ENCODE data around the gene RBM48.

The RBM48 gene

DNA sequence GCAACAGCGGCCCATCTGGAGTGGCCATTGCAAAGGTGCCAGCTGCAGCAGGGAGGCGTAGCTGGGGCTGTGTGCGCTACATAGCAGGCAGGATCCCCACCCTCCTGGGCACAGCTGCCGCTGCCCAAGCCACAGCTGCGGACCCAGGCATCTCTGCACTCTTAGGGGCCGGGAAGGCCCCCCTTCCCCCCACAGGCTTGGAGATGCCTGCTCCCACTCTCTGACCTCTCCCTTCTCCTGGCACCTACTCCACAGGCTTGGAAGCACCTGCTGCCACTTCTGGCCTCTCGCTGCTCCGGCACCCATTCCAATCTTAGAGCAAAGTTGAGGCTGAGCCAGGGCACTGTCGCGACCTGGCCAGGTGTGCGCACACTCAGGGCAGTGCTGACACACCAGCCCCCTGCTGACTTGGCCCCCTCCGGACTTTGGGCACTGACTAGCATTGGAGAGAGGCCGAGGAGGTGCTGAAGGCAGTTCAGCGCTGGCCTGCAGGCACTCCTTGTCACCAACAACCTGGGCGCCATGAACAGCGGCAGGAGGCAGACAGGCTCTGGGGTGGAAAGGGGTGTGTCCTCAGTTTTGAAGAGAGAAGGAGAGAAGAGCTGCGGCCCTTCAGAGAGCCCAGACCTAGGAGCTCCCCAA, 18.4 kb downstream of the RBM48 start:
- DNase-seq: no peak

- DNase-seq: no peak
Measured at GRCh38 chr7:92547579-92547978, 19.0 kb downstream of the RBM48 start.

DNA sequence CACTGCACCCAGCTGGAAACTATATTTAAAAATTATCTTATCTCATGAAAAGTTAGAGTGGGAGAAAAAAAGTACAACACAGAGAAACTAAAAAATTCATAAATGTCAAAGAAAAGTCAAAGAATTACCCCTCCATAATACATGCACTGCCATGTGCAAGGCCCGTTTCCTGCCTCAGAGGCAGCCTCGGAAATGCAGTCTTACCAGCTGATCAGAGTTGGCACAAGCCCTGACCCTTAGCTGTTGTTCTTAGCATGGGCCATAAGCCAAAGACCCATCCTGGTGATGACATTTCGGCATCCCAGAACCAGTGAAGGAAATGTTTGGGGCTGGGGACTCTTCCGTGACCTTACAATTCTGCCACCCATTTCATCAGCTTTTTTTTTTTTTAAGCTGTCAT, 21.6 kb downstream of the RBM48 start:
- DNase-seq: no peak

GRCh38 chr7:92557249-92557648, 28.7 kb downstream of the RBM48 start:
- DNase-seq: no peak

DNA sequence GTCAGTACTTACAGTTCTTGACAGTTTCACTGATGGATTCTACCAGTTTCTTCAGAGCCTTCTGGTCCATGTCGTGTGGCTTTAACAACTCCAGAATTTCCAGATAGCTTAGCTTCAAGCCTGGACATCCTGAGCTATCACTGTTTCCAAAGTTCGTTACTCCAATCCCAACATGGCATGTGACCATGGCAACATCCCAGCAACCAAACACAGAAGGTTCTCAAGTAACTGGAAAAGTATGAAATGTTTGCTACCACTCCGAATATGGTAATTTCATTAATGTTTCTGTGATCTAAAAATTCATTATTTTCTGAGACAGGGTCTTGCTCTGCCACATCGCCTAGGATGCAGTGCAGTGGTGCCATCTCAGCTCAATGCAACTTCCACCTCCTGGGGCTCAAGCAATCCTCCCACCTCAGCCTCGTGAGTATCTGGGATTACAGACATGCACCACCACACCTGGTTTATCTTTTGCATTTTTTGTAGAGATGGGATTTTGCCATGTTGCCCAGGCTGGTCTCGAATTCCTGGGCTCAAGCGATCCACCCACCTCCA, 29.3 kb downstream of the RBM48 start:
- DNase-seq: no peak

DNA sequence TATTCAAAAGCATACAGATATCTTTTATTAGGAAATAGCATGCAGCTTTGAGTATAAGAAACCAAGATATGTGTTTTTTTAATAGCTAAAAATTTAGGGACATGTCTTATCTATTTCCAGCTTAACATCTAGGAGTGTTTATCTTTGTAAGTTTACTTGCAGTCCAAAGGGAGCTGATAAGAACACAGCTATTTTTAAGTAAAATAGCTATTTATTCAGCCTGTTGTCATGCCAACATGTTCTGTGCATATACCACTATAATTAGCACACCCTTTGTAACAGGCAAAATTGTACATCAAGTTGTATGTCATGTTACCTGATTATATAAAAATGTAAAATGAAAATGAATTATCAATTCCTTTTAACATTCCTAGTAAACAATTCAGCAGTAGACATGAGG, 32.0 kb downstream of the RBM48 start:
- no peak for DNase-seq

- no peak for DNase-seq
Measured at GRCh38 chr7:92563345-92563744, 34.8 kb downstream of the RBM48 start.

DNA sequence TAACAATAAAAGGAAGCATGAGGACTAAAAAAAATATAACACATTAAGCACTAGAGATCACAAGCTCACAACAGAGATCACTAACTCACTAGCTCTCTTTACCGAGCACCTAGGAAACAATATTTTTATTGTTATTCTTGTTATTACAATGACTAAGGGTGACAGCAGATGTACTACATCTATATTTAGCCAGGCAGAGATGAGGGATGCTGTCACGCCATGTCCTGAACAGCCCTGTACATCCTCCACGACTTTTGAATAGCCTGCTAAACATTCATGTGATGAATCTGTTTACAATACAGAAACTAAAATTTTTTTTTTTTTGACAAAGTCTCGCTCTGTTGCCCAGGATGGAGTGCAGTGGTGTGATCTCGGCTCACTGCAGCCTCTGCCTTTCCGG, 38.9 kb downstream of the RBM48 start:
- DNase-seq: no peak

DNA sequence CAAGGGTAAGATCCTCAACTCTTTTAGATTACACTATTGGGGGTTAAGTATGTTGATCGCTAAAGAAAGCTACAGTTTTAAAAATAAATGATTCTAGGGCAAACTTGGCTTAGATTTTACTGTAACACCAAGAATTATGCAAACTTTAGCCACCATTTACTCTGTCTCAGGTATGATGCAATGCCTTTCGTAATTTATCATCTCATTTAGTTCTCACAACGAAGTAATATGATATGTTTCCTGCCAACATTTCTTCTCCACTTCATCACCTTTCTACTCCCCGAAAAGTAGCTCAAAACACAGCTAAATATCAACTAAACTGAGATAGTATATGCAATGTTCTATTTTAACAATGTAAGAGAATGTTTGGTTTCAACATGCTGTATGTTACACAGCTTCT, 40.5 kb downstream of the RBM48 start:
- DNase-seq: no peak

DNA sequence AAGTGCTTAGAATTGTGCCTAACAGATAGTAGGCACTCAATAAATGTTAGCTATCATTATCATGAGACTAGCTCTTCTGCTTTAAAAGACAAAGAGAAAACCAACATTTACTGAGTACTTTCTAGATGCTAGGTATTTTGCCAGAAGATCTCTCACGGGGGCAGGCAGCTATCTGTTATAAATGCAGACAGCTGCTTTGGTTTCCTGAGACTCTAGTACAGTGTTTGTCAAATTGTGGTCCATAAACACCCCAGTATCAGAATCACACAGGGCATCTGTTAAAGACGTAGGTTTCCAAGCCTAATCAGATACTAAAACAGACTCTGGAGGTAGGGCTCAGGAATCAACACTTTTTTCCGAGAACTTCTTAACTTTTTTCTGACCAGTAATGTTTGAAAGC, 47.7 kb downstream of the RBM48 start:
- DNase-seq: no peak

GRCh38 chr7:92582948-92583347, 54.4 kb downstream of the RBM48 start:
- DNase-seq: no peak

GRCh38 chr7:92584953-92585352, 56.4 kb downstream of the RBM48 start:
- DNase-seq: no peak

GRCh38 chr7:92586403-92586802, 57.8 kb downstream of the RBM48 start:
- DNase-seq: no peak

- DNase-seq: no peak
Measured at GRCh38 chr7:92586841-92587240, 58.2 kb downstream of the RBM48 start.

All from activated T-cell treated with anti-CD3 and anti-CD28 coated beads, Interleukin-2, amount 50 U/mL, for 48 hours (primary cell).